ENCODE results near the gene ILDR2.
A peak's percentile ranks its signal among the peaks of the same experiment; 100 is the strongest.
"Not testable (repeated sequence)": the region's sequence is repeated elsewhere in the genome, so short reads cannot be mapped to it uniquely, and the experiment has no call there.

The ILDR2 gene

GRCh38 chr1:166884040-166884642 lies 91.2 kb downstream of the ILDR2 start:
- DNase-seq, result no peak

GRCh38 chr1:166882893-166883292 lies 92.4 kb downstream of the ILDR2 start:
- DNase-seq, result no peak

- not testable (repeated sequence) for DNase-seq
Observed at GRCh38 chr1:166878173-166878917, 97.0 kb downstream of the ILDR2 start.

- no peak for DNase-seq
Observed at GRCh38 chr1:166876540-166876838, 98.9 kb downstream of the ILDR2 start.

- DNase-seq, result peak; percentile 98
Observed at GRCh38 chr1:166875734-166876539, 99.4 kb downstream of the ILDR2 start, which contains the start of gene TADA1. TADA1 (minus strand) TSS chr1:166876264; CDS start chr1:166876233, 31 bp downstream.

GRCh38 chr1:166875302-166875733 lies 100.0 kb downstream of the ILDR2 start:
- no peak for DNase-seq

- DNase-seq, result no peak
Observed at GRCh38 chr1:166874464-166874863, 100.9 kb downstream of the ILDR2 start.

- DNase-seq, result no peak
Observed at GRCh38 chr1:166870584-166870983, 104.8 kb downstream of the ILDR2 start.

- no peak for DNase-seq
Observed at GRCh38 chr1:166869318-166870099, 105.8 kb downstream of the ILDR2 start.

GRCh38 chr1:166868639-166869038 lies 106.7 kb downstream of the ILDR2 start:
- no peak for DNase-seq

GRCh38 chr1:166865926-166866325 lies 109.4 kb downstream of the ILDR2 start:
- DNase-seq, result no peak

- DNase-seq, result no peak
Observed at GRCh38 chr1:166859597-166859996, 115.7 kb downstream of the ILDR2 start.

- no peak for DNase-seq
Observed at GRCh38 chr1:166858726-166859419, 116.5 kb downstream of the ILDR2 start.
